GM23248 (cell line): ENCODE results near the gene CDK13. TPM values are rescaled to one million over a fixed set of nuclear protein-coding genes. Genes with fewer than 3 reads are reported as not detected.

Experiments used
- DNase-seq: peaks from one replicate; pipeline ENCODE4 v3.0.0-alpha.2; 2015
- H2AFZ ChIP-seq: fragments of 200-600 bp; sonication (generic); 2 replicates; pipeline ENCODE4 v1.6.1; 2016; ENCODE audit warnings: antibody characterized with exemption
- H3F3A ChIP-seq: fragments of 200-600 bp; sonication (generic); 2 replicates; pipeline ENCODE4 v1.6.1; 2016; ENCODE audit warnings: mild to moderate bottlenecking, antibody characterized with exemption, mixed run types; ENCODE audit not compliant: insufficient read depth
- H3K27ac ChIP-seq: fragments of 200-600 bp; sonication (generic); 2 replicates; pipeline ENCODE4 v1.5.1; 2016; ENCODE audit warnings: mild to moderate bottlenecking
- H3K27me3 ChIP-seq: fragments of 200-600 bp; sonication (generic); replicated peaks from 2 replicates; pipeline ENCODE4 v1.6.1; 2016; ENCODE audit warnings: mild to moderate bottlenecking; ENCODE audit not compliant: insufficient read depth
- H3K36me3 ChIP-seq: fragments of 200-600 bp; sonication (generic); 2 replicates; pipeline ENCODE4 v1.6.1; 2016; ENCODE audit warnings: low read depth, mild to moderate bottlenecking
- H3K4me1 ChIP-seq: fragments of 200-600 bp; sonication (generic); 2 replicates; pipeline ENCODE4 v1.6.1; 2016; ENCODE audit warnings: mild to moderate bottlenecking; ENCODE audit not compliant: insufficient read depth
- H3K4me2 ChIP-seq: fragments of 200-600 bp; sonication (generic); one replicate; pipeline ENCODE4 v1.6.1; 2016; ENCODE audit warnings: mild to moderate bottlenecking; ENCODE audit not compliant: unreplicated experiment
- H3K4me3 ChIP-seq: fragments of 200-600 bp; sonication (generic); 2 replicates; pipeline ENCODE4 v1.5.1; 2016; ENCODE audit warnings: mild to moderate bottlenecking
- H3K79me2 ChIP-seq: fragments of 200-600 bp; sonication (generic); 2 replicates; pipeline ENCODE4 v1.6.1; 2016; ENCODE audit warnings: mild to moderate bottlenecking; ENCODE audit not compliant: insufficient read depth
- H3K9ac ChIP-seq: fragments of 200-600 bp; sonication (generic); 2 replicates; pipeline ENCODE4 v1.6.1; 2016; ENCODE audit warnings: mild to moderate bottlenecking
- H3K9me2 ChIP-seq: fragments of 200-600 bp; sonication (generic); 2 replicates; pipeline ENCODE4 v1.6.1; 2016; ENCODE audit warnings: mixed run types, mild to moderate bottlenecking, moderate library complexity; ENCODE audit not compliant: insufficient read depth
- H3K9me3 ChIP-seq: fragments of 200-600 bp; sonication (generic); one replicate; pipeline ENCODE4 v1.6.1; 2017; ENCODE audit warnings: low read depth
- H4K20me1 ChIP-seq: fragments of 200-600 bp; sonication (generic); 2 replicates; pipeline ENCODE4 v1.6.0; 2016; ENCODE audit not compliant: insufficient read depth
- EZH2 ChIP-seq: fragments of 200-600 bp; sonication (generic); IDR thresholded peaks from 2 replicates; pipeline ENCODE4 v1.6.1; 2018; ENCODE audit warnings: antibody characterized with exemption, mild to moderate bottlenecking; ENCODE audit not compliant: insufficient read depth, poor library complexity, severe bottlenecking
- EZH2phosphoT487 ChIP-seq: fragments of 200-600 bp; sonication (generic); IDR thresholded peaks from 2 replicates; pipeline ENCODE4 v1.6.1; 2018; ENCODE audit warnings: antibody characterized with exemption, moderate library complexity, mild to moderate bottlenecking, low read depth; ENCODE audit not compliant: insufficient read depth
- WGBS, 2 experiments: methylation state at CpG; one replicate each; pipeline ENCODE4 v1.1.6; 2015 to 2017; ENCODE audit warnings: low lambda C conversion rate in 2 of 2, low coverage in 1 of 2; ENCODE audit errors: missing lambda C conversion rate in 2 of 2; 5-methylcytosine and 5-hydroxymethylcytosine counted together
- in situ Hi-C: fragments of 300-500 bp; cut with MboI; formaldehyde crosslinking; loops from 2 replicates; pipeline ENCODE4 v1.15.0; 2020
- polyA plus RNA-seq: library from polyadenylated mRNA; unstranded; fragments of >200 nt; fragmentation: Nextera tagmentation; extraction: Ambion mirVana; gene quantifications from 2 replicates; pipeline ENCODE4 v1.2.1, GENCODE V29; 2016
- total RNA-seq: library from RNA; depleted of rRNA; stranded (reverse); fragments of >200 nt; shearing (Covaris generic); gene quantifications from 2 replicates; pipeline ENCODE4 v1.2.3, GENCODE V29; 2014

CDK13 gene
- total and polyA plus RNA-seq, 2 experiments from 2014 or later = 13.3 to 41.4 TPM

DNA sequence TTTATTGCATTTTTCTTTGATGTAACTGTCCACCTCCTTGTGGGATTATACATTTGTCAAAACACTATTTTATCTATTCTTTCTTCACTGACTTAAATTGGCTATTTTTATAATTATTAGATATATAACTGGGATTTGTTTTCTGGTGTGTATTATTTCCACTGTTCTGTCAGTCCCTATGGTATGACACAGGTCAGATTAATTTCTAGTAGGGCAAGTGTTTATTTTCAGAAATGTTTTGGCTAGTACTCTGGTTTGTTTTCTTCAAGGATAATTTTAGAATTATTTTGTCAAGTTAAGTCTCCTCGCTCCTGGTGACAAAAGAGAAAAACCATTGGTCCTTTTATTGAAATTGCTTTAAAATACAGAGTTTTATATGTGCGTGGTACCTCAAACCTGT, 93.1 kb downstream of the CDK13 start:
- in situ Hi-C loops = no loop called here
- WGBS, 2 experiments = 96% methylated on average over 2 of the region's 2 CpGs
- H3K4me1 ChIP-seq = no peaks in the 10 kb centered on the region
- H3K4me2 ChIP-seq = no peak overlapping the region
- H2AFZ ChIP-seq = no peak overlapping the region
- H3F3A ChIP-seq = no peaks in the 10 kb centered on the region
- no peak overlapping the region for H3K4me3 ChIP-seq
- no peaks in the 10 kb centered on the region for H3K9me2 ChIP-seq
- DNase-seq = no peak
- no peak overlapping the region for H3K9ac ChIP-seq
- no peaks in the 10 kb centered on the region for H3K9me3 ChIP-seq
- H4K20me1 ChIP-seq = no peaks in the 10 kb centered on the region
- H3K27me3 ChIP-seq = no peaks in the 10 kb centered on the region
- TF ChIP-seq EZH2 (no peak), EZH2phosphoT487 (no peak)
- H3K27ac ChIP-seq = no peak overlapping the region
- peaks cover 87% of the 10 kb centered on the region for H3K79me2 ChIP-seq
- H3K36me3 ChIP-seq = peaks cover 20% of the 10 kb centered on the region

DNA sequence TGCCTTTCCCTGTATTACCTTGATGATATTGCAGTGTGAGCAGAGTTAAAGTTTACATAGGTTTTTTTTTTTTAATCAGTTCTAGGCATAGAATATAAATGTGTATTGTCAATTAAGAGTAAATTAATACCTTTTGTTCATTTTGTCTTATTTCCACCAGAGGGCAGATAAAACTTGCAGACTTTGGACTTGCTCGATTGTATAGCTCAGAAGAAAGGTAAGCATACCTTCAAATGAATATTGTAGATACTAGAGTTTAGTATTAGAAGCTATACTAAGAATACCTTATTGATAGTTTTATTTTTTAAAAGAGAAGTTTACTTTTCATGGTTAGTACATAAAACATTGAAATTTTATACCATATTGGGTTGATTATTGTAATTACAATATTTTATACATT, 97.6 kb downstream of the CDK13 start:
- in situ Hi-C loops = no loop called here
- no peak overlapping the region for H3K4me2 ChIP-seq
- no peak overlapping the region for H2AFZ ChIP-seq
- no peak overlapping the region for H3K27ac ChIP-seq
- peaks cover 46% of the 10 kb centered on the region for H3K79me2 ChIP-seq
- H3K9me2 ChIP-seq = no peaks in the 10 kb centered on the region
- H3K9me3 ChIP-seq = no peaks in the 10 kb centered on the region
- H3K4me3 ChIP-seq = no peak overlapping the region
- peaks cover 26% of the 10 kb centered on the region for H3K36me3 ChIP-seq
- 96 to 97% methylated on average over 1 of the region's 1 CpG for WGBS, 2 experiments
- DNase-seq = peak; percentile 17
- H4K20me1 ChIP-seq = no peaks in the 10 kb centered on the region
- no peaks in the 10 kb centered on the region for H3K4me1 ChIP-seq
- no peak overlapping the region for H3K9ac ChIP-seq
- H3K27me3 ChIP-seq = no peaks in the 10 kb centered on the region
- TF ChIP-seq EZH2 (no peak), EZH2phosphoT487 (no peak)
- peaks cover 16% of the 10 kb centered on the region; the same call in 1 of the 2 replicates for H3F3A ChIP-seq

DNA sequence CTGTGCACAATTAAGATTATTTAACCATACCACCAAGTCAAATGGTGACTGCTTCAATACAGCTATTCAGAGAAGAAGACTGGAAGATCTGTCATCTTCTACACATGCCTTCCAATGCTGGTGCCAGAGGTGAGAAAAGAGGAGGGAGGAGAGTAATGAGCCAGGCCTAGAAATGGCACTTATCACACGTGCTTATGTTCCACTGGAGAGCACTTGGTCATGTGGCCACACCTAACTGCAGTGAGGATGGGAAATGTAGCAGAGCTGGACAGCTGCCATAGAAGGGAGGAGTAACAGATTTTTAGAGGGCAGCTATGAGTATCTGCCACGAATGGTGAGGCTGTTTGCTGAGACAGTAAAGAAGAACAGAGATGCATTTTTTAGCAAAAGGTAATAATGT, 107.2 kb downstream of the CDK13 start:
- Histone ChIP-seq H3K9me3 (no peaks in the 10 kb centered on the region), H4K20me1 (no peaks in the 10 kb centered on the region), H3K27me3 (no peaks in the 10 kb centered on the region), H2AFZ (no peak overlapping the region), H3K36me3 (peaks cover 5% of the 10 kb centered on the region), H3K9me2 (no peaks in the 10 kb centered on the region), H3K27ac (no peak overlapping the region), H3K4me3 (no peak overlapping the region), H3K79me2 (peaks cover 27% of the 10 kb centered on the region), H3K4me2 (no peak overlapping the region), H3K4me1 (no peaks in the 10 kb centered on the region), H3K9ac (no peak overlapping the region), H3F3A (no peaks in the 10 kb centered on the region)
- WGBS, 2 experiments = 16 to 25% methylated on average over 2 of the region's 2 CpGs
- DNase-seq = peak; percentile 61
- no peak for TF ChIP-seq EZH2
- TF ChIP-seq EZH2phosphoT487 = no peak
- in situ Hi-C loops = loop anchor here (10.0 to 25.0 kb wide), 2 partner anchors 162 to 470 kb away; no protein-coding TSS in a partner anchor

DNA sequence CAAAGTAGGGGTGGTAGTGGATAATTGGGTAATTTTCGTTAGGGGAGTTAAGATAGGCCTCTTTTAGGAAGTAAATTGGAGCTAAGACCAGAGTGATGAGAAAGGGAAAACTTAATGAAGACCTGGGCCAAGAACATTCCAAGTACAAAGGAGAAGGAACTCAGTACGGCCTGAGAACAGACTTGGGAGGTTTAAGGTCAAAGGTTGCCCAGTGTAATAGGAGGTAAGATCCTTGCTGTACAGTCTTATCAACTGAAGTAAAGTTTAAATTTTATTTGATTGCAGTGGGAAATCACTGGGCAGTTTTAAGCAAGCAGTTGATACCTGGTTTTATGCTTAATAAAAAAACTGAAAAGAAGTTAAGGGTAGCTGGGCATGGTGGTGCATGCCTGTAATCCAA, 108.0 kb downstream of the CDK13 start:
- H3K79me2 ChIP-seq = peaks cover 27% of the 10 kb centered on the region
- H3K9ac ChIP-seq = no peak overlapping the region
- no peaks in the 10 kb centered on the region for H3K9me3 ChIP-seq
- no peaks in the 10 kb centered on the region for H3K9me2 ChIP-seq
- H3K4me2 ChIP-seq = no peak overlapping the region
- H2AFZ ChIP-seq = no peak overlapping the region
- no peaks in the 10 kb centered on the region for H4K20me1 ChIP-seq
- no peak overlapping the region for H3K27ac ChIP-seq
- H3K4me3 ChIP-seq = no peak overlapping the region
- in situ Hi-C loops = loop anchor here (10.0 to 25.0 kb wide), 2 partner anchors 163 to 471 kb away; no protein-coding TSS in a partner anchor
- H3K27me3 ChIP-seq = no peaks in the 10 kb centered on the region
- no peak for DNase-seq
- peaks cover 10% of the 10 kb centered on the region for H3K36me3 ChIP-seq
- WGBS, 2 experiments = 76 to 85% methylated on average over 2 of the region's 2 CpGs
- TF ChIP-seq EZH2phosphoT487 (no peak), EZH2 (no peak)
- H3F3A ChIP-seq = no peaks in the 10 kb centered on the region
- no peaks in the 10 kb centered on the region for H3K4me1 ChIP-seq

DNA sequence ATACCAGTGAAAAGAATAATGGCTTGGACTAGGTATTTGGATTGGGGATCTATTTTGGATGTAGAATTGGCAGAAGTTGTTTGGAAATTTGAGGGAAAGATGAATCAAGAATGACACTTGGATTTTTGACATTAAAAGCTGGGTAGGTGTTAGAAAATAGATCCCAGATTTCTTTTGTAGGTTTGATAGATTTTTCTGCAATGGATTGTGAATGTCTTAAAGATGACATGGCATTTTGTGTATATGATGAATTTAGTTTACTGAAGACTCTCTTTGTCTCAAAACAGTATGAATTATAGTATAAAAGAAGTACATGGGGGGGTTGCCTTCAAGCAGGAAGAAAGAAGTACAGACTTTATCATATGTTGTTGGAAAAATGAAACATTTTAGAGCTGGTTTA, 108.6 kb downstream of the CDK13 start:
- H3K9ac ChIP-seq = peak overlapping the region; percentile 15; the same call in 1 of the 2 replicates
- no peaks in the 10 kb centered on the region for H3K27me3 ChIP-seq
- DNase-seq = no peak
- H3K4me3 ChIP-seq = no peak overlapping the region
- H3F3A ChIP-seq = no peaks in the 10 kb centered on the region
- no peak overlapping the region for H3K4me2 ChIP-seq
- H3K9me2 ChIP-seq = no peaks in the 10 kb centered on the region
- no peak for TF ChIP-seq EZH2phosphoT487
- TF ChIP-seq EZH2 = no peak
- no peak overlapping the region for H2AFZ ChIP-seq
- H3K79me2 ChIP-seq = peaks cover 27% of the 10 kb centered on the region
- H3K27ac ChIP-seq = peak overlapping the region; percentile 27; the same call in 1 of the 2 replicates
- peaks cover 12% of the 10 kb centered on the region for H3K36me3 ChIP-seq
- no peaks in the 10 kb centered on the region for H4K20me1 ChIP-seq
- no peaks in the 10 kb centered on the region for H3K9me3 ChIP-seq
- in situ Hi-C loops = loop anchor here (10.0 to 25.0 kb wide), 2 partner anchors 164 to 471 kb away; no protein-coding TSS in a partner anchor
- H3K4me1 ChIP-seq = no peaks in the 10 kb centered on the region
